Activated effector memory CD4-positive, alpha-beta T cell treated with Interleukin-2 at 50 U/mL for 16 hours (primary cell): ENCODE data around the gene THSD4.
"Not testable (repeated sequence)": the region's sequence is repeated elsewhere in the genome, so short reads cannot be mapped to it uniquely, and the experiment has no call there.

ENCODE experiments used
- DNase-seq: peaks from one replicate; pipeline ENCODE4 v3.0.0-alpha.2; 2020

THSD4 gene

GRCh38 chr15:71124937-71125790, 9.9 kb downstream of the THSD4 start:
- DNase-seq = no peak

- no peak for DNase-seq
Observed at GRCh38 chr15:71125831-71126450, 10.7 kb downstream of the THSD4 start.

- no peak for DNase-seq
Observed at GRCh38 chr15:71127083-71127482, 11.8 kb downstream of the THSD4 start.

- DNase-seq = not testable (repeated sequence)
Observed at GRCh38 chr15:71128159-71128558, 12.9 kb downstream of the THSD4 start.

GRCh38 chr15:71128939-71129562, 13.8 kb downstream of the THSD4 start:
- no peak for DNase-seq

GRCh38 chr15:71129669-71130068, 14.4 kb downstream of the THSD4 start:
- DNase-seq = no peak

GRCh38 chr15:71131601-71132362, 16.5 kb downstream of the THSD4 start:
- DNase-seq = no peak

- DNase-seq = no peak
Observed at GRCh38 chr15:71133747-71134472, 18.6 kb downstream of the THSD4 start.

- no peak for DNase-seq
Observed at GRCh38 chr15:71136159-71136783, 21.0 kb downstream of the THSD4 start.

- no peak for DNase-seq
Observed at GRCh38 chr15:71136793-71137518, 21.7 kb downstream of the THSD4 start.

- no peak for DNase-seq
Observed at GRCh38 chr15:71138473-71138872, 23.2 kb downstream of the THSD4 start.

- DNase-seq = no peak
Observed at GRCh38 chr15:71139241-71139640, 24.0 kb downstream of the THSD4 start.

GRCh38 chr15:71141572-71141971, 26.3 kb downstream of the THSD4 start:
- no peak for DNase-seq

GRCh38 chr15:71142780-71143179, 27.5 kb downstream of the THSD4 start:
- no peak for DNase-seq

- DNase-seq = no peak
Observed at GRCh38 chr15:71143373-71144310, 28.4 kb downstream of the THSD4 start.

- DNase-seq = no peak
Observed at GRCh38 chr15:71145648-71146047, 30.4 kb downstream of the THSD4 start.

GRCh38 chr15:71146580-71146982, 31.3 kb downstream of the THSD4 start:
- no peak for DNase-seq

GRCh38 chr15:71148048-71148447, 32.8 kb downstream of the THSD4 start:
- DNase-seq = no peak

GRCh38 chr15:71149646-71150557, 34.6 kb downstream of the THSD4 start:
- no peak for DNase-seq
